HCEC 1CT (cell line): Measurements from ENCODE around the gene SMARCA2.

ENCODE experiments used
- DNase-seq: peaks from one replicate; pipeline ENCODE4 v3.0.0-alpha.2; 2017

SMARCA2 gene

DNA sequence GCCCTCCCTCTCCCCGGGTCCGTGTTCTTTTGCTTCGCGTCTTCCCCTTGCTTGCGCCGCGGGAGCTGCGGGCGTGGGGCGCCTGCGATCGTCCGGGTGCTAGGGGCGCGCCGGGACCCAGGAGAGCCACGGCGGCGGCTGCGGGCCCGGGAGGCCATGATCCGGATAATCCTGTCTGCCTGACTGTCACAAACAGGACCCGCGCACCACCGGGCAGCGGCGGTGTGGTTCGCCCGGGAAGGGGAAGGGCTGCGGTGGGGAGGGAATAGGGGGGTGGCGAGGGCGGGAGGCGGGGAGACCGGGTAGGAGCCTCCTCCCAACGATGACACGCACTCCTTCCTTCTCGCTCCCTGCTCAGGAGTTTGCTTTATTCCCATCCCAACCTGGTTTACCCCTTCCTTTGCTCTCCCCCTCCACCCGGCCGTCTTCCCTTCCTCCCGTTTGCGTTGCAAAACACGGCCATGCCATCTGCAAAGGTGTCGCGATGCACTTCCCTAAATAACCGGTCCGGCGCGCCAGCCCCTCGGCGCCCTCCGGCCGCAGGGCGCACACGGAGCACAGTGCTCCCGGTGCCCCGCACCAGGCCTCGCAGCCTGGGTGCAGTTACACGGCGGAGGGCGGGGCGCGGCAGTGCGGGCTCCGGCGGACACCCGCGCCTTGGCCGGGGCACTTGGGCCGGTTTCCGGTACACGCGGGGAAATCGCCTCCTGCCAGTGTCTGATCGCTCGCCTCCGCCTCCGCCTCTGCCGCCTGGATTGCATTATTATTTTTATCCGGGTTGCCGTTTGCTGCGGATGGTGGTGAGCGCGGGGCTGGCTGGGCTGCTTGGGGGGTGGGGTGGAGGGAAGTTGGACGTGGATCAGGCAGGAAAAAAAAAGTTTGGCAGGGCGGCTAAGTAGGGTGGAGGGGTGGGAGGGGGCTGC lies 1.5 kb downstream of the SMARCA2 start:
- peak; percentile 81 for DNase-seq

GRCh38 chr9:2017331-2018161 lies 2.4 kb downstream of the SMARCA2 start:
- DNase-seq, result peak; percentile 74

- no peak for DNase-seq
Observed at GRCh38 chr9:2018162-2018643, 3.1 kb downstream of the SMARCA2 start.

- DNase-seq, result no peak
Observed at GRCh38 chr9:2018764-2019558, 3.8 kb downstream of the SMARCA2 start.

DNA sequence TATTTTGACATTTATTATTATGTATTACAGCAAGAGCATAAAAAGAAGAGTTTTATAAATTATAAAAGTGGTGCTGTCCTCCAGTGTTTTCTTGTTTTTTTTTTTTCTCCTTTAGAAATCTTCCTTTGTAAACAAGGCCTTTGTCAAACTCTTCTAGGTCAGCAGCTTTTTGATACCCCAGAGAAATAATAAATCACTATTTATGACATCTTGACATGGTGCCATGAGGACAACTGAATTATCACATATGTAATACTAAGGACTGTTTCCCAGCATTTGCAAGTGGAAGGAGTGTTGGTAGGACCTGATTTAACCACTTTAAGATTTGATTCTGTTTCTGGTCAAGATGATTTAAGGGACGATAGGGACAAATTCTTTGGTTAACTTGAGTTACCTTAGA lies 4.6 kb downstream of the SMARCA2 start:
- DNase-seq, result no peak

GRCh38 chr9:2021731-2022130 lies 6.6 kb downstream of the SMARCA2 start:
- no peak for DNase-seq

DNA sequence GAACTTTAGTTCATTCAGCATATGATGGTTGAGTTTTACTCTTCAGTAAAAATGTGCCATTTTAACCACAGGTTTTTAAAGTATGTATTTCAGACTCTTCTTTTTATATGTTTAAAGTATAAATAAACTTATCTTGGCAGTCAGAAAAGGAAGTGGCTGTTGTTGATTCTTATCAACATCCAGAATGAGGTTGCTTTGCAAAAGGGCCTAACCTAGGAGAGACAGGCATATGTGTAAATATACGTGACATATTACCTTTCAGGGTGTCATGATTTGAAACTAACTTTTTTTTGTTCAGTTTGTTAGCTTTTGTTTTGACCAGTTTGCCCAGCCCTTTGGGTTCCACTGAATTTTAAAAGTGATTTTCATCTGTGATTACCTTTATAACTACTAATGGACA lies 7.4 kb downstream of the SMARCA2 start:
- DNase-seq, result no peak

DNA sequence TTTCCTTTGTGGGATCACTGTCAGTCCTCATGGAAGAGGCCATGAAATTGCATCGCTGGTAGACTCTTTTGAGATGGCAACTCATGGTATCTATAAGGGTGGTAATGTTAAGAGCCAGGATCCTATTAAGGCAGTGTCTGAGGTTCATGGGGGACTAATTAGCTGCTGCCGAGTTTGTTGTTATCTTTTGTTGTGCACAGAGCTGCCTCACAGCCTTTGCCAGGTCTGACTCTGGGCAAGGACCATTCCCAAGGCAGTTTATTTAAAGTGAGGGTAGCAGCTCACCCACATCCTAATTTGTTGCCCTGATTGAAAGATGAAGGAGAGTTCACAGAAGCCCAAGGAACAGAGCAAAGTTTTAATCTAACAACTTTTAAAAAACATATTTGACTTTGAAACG lies 7.9 kb downstream of the SMARCA2 start:
- DNase-seq, result no peak

DNA sequence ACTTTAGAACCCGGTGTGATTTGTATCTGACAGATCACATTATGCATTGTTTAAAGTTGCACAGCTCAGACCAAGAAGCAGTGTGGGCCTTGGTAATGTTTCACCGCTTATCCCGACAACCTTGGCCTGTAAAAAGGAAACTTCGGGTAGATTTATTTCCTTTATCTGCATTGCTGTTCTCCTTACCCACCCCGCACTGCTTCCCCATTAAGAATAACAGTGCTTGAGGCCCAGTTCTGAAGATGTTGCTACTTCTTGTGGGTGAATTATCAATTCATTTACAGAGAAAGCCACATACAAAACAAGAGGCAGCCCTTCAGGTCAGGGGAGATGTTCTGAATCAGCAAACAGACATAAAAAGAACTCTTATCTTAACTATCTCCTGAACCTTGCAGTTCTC lies 8.4 kb downstream of the SMARCA2 start:
- DNase-seq, result no peak

DNA sequence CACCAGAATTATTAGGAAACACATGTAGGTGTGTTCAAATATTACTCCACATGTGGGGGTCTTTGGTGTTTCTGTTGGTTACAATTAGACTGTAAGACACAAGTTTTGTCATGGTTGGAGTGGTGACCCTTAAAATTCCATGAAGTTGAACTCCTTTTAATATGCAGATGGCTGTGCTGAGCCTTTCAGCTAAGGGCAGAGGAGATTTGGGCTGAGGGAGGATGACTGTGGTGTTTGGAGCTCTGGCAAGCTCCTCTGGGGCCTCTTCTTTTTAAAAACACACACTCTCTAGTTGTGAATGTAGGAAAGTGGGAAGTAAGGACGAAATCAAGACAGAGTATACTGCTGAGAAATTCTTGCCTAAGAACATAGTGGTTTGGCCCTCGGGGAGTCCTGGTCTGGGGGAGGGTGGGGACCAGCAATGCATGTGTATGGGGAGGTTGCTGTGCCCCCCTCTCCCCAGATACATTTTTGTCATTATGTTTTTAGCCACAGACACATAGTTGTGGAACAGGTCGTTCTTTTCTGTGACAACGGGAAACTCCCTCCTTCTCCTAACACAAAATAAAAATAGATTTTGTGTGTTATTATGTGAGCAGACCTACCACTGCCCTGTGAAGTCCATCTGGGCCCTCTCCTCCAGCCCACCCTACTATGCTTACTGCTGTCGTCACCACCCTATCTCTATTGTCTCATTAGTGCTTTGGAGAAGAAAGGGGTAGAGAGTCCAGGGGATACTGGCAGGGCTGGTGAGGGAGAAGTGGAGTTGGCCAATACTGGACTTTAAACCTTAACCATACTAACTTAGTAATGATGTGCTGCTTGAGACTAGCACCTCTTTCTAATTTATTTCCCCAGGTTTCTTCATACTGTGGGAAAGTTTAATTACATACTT lies 10.0 kb downstream of the SMARCA2 start:
- DNase-seq, result no peak

- no peak for DNase-seq
Observed at GRCh38 chr9:2026220-2026997, 11.3 kb downstream of the SMARCA2 start.

GRCh38 chr9:2027543-2028160 lies 12.5 kb downstream of the SMARCA2 start:
- no peak for DNase-seq

GRCh38 chr9:2028888-2029287 lies 13.7 kb downstream of the SMARCA2 start:
- no peak for DNase-seq

DNA sequence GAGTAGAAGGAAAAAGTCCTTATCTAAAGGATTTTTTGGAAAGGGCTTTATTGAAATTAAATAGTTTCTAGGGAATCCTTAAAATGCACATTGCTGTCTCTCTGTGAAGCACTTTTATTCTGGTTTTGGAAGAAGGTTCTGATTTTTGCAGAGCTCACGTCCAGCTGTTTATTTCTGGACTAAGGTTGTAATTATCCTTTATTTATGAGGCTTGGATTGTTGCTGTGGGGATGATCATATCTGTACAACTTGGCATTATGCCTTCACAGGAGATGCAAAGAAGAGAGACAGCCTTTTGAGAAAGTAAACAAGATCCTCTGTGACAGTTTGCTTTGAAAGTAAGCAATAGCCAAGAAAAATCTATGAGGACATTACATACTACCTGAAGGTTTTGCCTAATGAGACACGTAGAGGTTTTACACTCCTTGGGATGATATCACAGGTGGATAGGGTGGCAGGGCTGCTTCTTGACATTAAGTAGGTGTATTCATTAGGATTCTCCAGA lies 14.6 kb downstream of the SMARCA2 start:
- no peak for DNase-seq

- DNase-seq, result no peak
Observed at GRCh38 chr9:2032234-2032633, 17.1 kb downstream of the SMARCA2 start.

- DNase-seq, result no peak
Observed at GRCh38 chr9:2036844-2037243, 21.7 kb downstream of the SMARCA2 start.

GRCh38 chr9:2039294-2040180 lies 24.4 kb downstream of the SMARCA2 start:
- no peak for DNase-seq

- DNase-seq, result no peak
Observed at GRCh38 chr9:2040828-2041227, 25.7 kb downstream of the SMARCA2 start.

- DNase-seq, result no peak
Observed at GRCh38 chr9:2041736-2042135, 26.6 kb downstream of the SMARCA2 start.
